ENCODE data around the gene RGPD6.
"Not testable (repeated sequence)": the region's sequence is repeated elsewhere in the genome, so short reads cannot be mapped to it uniquely, and the experiment has no call there.

Gene RGPD6

GRCh38 chr2:110481200-110481599 lies 95.8 kb downstream of the RGPD6 start:
- not testable (repeated sequence) for DNase-seq (ENCODE audit: low read depth)

- DNase-seq (ENCODE audit: low read depth): not testable (repeated sequence)
Observed at GRCh38 chr2:110480084-110480483, 96.9 kb downstream of the RGPD6 start.

GRCh38 chr2:110477370-110477769 lies 99.7 kb downstream of the RGPD6 start:
- DNase-seq (ENCODE audit: low read depth): not testable (repeated sequence)

- DNase-seq (ENCODE audit: low read depth): not testable (repeated sequence)
Observed at GRCh38 chr2:110476952-110477351, 100.1 kb downstream of the RGPD6 start.

- not testable (repeated sequence) for DNase-seq (ENCODE audit: low read depth)
Observed at GRCh38 chr2:110475627-110476359, 101.2 kb downstream of the RGPD6 start.

- DNase-seq (ENCODE audit: low read depth): not testable (repeated sequence)
Observed at GRCh38 chr2:110474898-110475297, 102.1 kb downstream of the RGPD6 start.

GRCh38 chr2:110473059-110473358 lies 104.0 kb downstream of the RGPD6 start:
- DNase-seq (ENCODE audit: low read depth): not testable (repeated sequence)

- not testable (repeated sequence) for DNase-seq (ENCODE audit: low read depth)
Observed at GRCh38 chr2:110472171-110473058, 104.6 kb downstream of the RGPD6 start, which contains the start of gene LIMS4. Gene LIMS4 (minus strand): TSS chr2:110472816. CDS start chr2:110472778, 38 bp downstream.

GRCh38 chr2:110468921-110469320 lies 108.1 kb downstream of the RGPD6 start:
- DNase-seq (ENCODE audit: low read depth): not testable (repeated sequence)

- not testable (repeated sequence) for DNase-seq (ENCODE audit: low read depth)
Observed at GRCh38 chr2:110465312-110465711, 111.7 kb downstream of the RGPD6 start.

All from iris pigment epithelial cell (primary cell).